Activated CD8-positive, alpha-beta memory T cell treated with anti-CD3 and anti-CD28 coated beads, Interleukin-2, amount 10 ng/mL, durations not matched to agents 7 days and 5 days (primary cell): Measurements from ENCODE around the gene C2CD2. TPM values are rescaled to one million over a fixed set of nuclear protein-coding genes. Genes with fewer than 3 reads are reported as not detected.
A peak's percentile ranks its signal among the peaks of the same experiment; 100 is the strongest.
"Not testable (repeated sequence)": the region's sequence is repeated elsewhere in the genome, so short reads cannot be mapped to it uniquely, and the experiment has no call there.

Source experiments
- ATAC-seq: fragments of 150-1000 bp; cut with Tn5 transposase; one replicate; pipeline ENCODE4 v1.10.0; 2021; ENCODE audit warnings: moderate library complexity
- CTCF ChIA-PET: fragments of 350-600 bp; sonication (Branson Sonifier 250); formaldehyde crosslinking; loops from one replicate; lab custom pipeline; 2021; ENCODE audit warnings: antibody characterized with exemption; lab: Charles Lee
- DNase-seq: peaks from one replicate; pipeline ENCODE4 v3.0.0-alpha.2; 2020
- H3K27ac Mint-ChIP-seq: one replicate; pipeline ENCODE4 v1.8.0; 2021; ENCODE audit warnings: mild to moderate bottlenecking, mixed read lengths
- H3K27me3 Mint-ChIP-seq: one replicate; pipeline ENCODE4 v1.8.0; 2021; ENCODE audit warnings: mixed read lengths
- H3K36me3 Mint-ChIP-seq: one replicate; pipeline ENCODE4 v1.8.0; 2021; ENCODE audit warnings: mild to moderate bottlenecking, mixed read lengths
- H3K4me1 Mint-ChIP-seq: one replicate; pipeline ENCODE4 v1.8.0; 2021; ENCODE audit warnings: mixed read lengths
- H3K4me3 Mint-ChIP-seq: one replicate; pipeline ENCODE4 v1.8.0; 2021; ENCODE audit warnings: mild to moderate bottlenecking, moderate library complexity, mixed read lengths
- H3K9me3 Mint-ChIP-seq: one replicate; pipeline ENCODE4 v1.8.0; 2022; ENCODE audit warnings: low read depth, mixed read lengths
- total RNA-seq, 2 experiments: library from RNA; stranded (reverse); gene quantifications; one replicate each; pipeline ENCODE4 v1.2.3, GENCODE V29; 2021

C2CD2 gene
- total RNA-seq, 2 experiments from 2014 or later = 6.4 to 10.7 TPM

DNA sequence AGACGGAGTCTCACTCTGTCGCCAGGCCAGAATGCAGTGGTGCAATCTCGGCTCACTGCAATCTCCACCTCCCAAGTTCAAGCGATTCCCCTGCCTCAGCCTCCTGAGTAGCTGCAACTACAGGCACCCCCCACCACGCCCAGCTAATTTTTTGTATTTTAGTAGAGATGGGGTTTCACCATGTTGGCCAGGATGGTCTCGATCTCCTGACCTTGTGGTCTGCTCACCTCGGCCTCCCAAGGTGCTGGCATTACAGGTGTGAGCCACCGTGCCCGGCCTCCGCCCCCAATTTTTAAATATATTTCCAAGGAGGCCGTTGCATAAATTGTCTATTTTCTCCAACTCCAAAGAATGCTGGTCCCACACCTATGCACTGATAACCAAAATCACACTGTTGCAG is 5.9 kb upstream of the C2CD2 start:
- ATAC-seq, H3K27ac Mint-ChIP-seq, CTCF ChIA-PET, H3K9me3 Mint-ChIP-seq, H3K4me3 Mint-ChIP-seq, DNase-seq, H3K4me1 Mint-ChIP-seq, H3K36me3 Mint-ChIP-seq: not testable (repeated sequence)
- peaks cover 38% of the 10 kb centered on the region for H3K27me3 Mint-ChIP-seq

DNA sequence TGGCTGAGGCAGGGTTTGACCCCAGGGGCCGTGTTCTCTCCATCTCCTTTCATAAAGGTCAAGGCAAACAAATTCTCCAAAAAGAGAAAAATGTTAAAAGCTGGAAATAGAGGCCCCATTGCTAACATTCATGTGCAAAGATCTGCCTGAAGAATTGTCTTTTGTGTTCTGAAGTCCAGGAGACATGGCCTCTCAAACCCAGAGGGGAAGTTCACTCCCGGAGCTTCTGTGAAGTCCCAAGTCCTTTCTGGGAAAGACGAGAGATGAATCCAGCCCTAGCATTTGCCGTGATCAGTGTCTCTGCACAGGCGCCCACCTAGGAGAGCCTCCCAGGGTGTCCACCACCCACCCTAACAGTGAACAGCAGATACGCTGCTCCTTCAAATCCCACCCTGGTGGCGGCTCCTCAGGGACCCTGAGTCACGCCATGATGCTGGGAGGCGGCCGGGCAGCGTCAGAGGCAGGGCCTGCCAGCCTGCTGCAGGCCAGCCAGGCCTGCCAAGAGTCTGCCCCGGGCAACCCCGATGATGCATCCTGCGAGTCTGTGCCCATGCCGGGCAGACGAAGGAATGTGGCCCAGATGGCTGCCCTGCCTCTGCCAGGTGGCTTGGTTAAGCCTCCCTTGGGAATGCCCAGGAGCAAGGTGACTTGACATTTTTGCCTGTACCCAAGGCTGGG is 5.2 kb upstream of the C2CD2 start:
- peaks cover 4% of the 10 kb centered on the region for H3K4me1 Mint-ChIP-seq
- peaks cover 45% of the 10 kb centered on the region for H3K27me3 Mint-ChIP-seq
- no peaks in the 10 kb centered on the region for H3K9me3 Mint-ChIP-seq
- no peak overlapping the region for H3K4me3 Mint-ChIP-seq
- CTCF ChIA-PET = no interaction called here
- no peak overlapping the region for H3K27ac Mint-ChIP-seq
- ATAC-seq = no peak
- DNase-seq = no peak
- no peaks in the 10 kb centered on the region for H3K36me3 Mint-ChIP-seq

DNA sequence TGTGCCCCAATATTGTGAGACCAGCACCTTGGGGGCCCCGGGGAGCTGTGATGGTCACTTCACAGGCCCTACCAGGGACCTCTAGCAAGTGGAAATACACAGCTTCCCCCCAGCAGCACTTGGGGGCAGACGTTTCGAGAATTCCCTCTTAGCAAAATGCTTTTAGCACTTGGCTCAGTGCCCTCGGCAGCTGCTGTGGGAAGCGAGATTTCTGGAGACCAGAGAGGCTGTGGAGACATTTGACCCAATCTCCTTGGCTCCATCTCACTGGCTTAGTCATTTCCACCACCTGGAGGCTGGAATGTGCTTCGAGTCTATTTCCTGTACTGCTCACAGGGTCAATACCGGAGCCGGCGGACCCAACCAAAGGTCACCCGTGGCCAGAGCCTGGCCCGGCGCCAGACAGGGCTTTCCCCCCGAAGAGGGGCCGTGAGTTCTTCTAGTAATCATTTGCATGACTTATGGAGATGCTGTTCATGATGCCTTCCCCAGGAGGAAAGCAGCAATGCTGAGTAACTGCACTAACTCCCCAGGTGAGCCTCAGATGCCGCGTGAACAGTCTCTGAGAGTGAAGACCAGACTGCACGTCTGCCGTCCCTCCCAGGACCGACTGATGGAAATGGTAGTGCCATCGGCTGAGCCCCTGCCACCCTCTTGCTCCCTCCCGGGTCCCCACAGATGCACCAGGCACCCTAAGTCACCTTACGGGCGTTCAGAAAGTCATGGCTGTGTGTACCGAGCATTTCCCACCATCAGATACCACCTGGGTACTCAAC is 4.4 kb upstream of the C2CD2 start:
- CTCF ChIA-PET = no interaction called here
- no peaks in the 10 kb centered on the region for H3K9me3 Mint-ChIP-seq
- H3K36me3 Mint-ChIP-seq = no peaks in the 10 kb centered on the region
- H3K27me3 Mint-ChIP-seq = peaks cover 41% of the 10 kb centered on the region
- no peak overlapping the region for H3K27ac Mint-ChIP-seq
- DNase-seq (no peak), ATAC-seq (no peak)
- no peak overlapping the region for H3K4me3 Mint-ChIP-seq
- peaks cover 4% of the 10 kb centered on the region for H3K4me1 Mint-ChIP-seq

DNA sequence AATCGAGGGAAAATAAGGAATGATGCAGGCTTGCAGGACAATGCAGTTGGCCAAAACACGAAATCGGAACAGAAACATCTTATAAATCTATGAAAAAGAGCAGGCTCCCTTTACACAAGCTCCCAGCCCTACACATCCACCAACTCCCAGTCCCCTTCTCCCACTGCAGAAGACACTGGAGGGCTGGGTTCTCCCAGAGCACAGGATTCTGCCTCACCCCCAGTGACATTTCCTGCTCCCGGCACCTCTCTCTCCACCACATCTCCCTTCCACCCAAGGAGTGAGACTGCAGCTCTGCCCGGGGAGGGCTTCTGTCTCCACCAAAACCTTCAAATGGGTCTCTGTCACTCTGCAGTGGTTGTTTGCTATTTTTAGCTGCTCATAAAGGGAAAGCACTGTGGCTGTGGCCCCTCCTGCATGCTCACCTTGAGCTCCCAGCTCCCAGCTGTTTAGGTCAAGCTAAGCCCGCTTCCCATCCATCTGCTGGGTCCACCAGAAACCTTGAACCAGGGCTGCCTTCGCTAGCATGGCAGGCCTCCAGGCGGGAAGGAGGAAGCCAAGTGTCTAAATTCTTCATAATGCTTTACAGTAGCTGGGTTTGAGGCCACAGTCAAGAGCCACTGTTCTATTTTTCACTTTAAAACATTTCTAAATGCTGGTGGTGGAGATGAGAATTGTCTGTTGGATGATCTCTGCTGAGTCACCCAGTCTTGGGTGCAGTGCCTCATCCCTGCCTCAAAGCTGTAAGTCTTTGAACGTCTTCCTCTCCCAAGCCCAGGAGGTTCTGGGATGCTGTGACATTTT is 3.3 kb upstream of the C2CD2 start:
- H3K27ac Mint-ChIP-seq = no peak overlapping the region

DNA sequence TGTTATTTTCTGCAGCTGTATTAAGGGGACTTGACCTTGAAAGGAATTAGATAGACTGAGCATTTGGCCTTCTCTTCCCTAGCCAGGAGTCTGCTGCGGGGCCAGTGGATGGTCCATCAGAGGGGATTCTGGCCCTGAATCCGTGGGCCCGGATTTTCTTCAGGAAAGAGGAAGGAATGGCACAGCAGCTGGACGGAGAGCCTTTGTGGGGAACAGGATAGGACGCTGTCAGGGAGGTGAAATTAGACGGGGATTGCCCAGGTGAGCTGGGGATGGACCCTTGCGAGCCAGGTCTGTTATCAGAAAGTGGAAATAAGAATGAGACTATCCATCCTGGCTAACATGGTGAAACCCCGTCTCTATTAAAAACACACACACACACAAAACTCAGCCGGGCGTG is 1.7 kb upstream of the C2CD2 start:
- no peak overlapping the region for H3K4me3 Mint-ChIP-seq
- no peak overlapping the region for H3K27ac Mint-ChIP-seq
- CTCF ChIA-PET = no interaction called here
- ATAC-seq (no peak), DNase-seq (no peak)
- H3K27me3 Mint-ChIP-seq = peaks cover 43% of the 10 kb centered on the region
- H3K9me3 Mint-ChIP-seq = no peaks in the 10 kb centered on the region
- peaks cover 4% of the 10 kb centered on the region for H3K4me1 Mint-ChIP-seq
- H3K36me3 Mint-ChIP-seq = no peaks in the 10 kb centered on the region

More for the DNA sequence above, 3.3 kb upstream of the C2CD2 start:
- ATAC-seq (no peak), DNase-seq (no peak)
- H3K4me3 Mint-ChIP-seq = no peak overlapping the region
- H3K9me3 Mint-ChIP-seq = no peaks in the 10 kb centered on the region
- H3K4me1 Mint-ChIP-seq = peaks cover 4% of the 10 kb centered on the region
- no peaks in the 10 kb centered on the region for H3K36me3 Mint-ChIP-seq
- CTCF ChIA-PET = no interaction called here
- H3K27me3 Mint-ChIP-seq = peaks cover 45% of the 10 kb centered on the region

DNA sequence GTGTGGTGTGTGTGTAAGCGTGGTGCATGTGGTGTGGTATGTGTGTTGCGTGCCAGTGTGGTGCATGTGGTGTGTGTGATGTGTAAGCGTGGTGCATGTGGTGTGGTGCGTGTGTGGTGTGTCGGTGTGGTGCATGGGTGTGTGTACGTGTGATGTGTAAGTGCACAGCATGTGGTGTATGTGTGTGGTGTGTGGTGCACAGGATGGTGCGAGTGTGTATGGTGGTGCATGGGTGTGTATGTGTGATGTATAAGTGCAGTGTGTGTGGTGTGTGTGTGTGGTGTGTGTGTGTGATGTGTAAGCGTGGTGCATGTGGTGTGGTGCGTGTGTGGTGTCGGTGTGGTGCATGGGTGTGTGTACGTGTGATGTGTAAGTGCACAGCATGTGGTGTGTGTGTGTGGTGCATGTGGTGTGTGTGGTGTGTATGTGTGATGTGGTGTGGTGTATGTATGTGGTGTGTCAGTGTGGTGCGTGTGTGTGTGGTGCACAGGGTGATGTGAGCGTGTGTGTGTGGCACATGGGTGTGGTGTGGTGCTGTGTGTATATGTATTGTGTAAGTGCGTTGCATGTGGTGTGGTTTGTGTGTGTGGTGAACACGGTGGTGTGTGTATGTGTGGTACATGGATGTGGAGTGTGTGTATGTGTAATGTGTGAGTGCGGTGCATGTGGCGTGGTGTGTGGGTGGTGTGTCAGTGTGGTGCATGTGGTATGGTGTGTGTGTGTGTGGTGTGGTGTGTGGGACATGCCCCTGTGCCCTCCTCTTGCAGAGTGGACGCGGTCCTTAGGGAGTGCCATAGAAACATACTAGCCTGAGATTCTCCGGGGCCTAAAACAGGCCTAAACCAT is 1.1 kb upstream of the C2CD2 start:
- ATAC-seq (no peak), DNase-seq (no peak)
- Mint-ChIP-seq H3K27ac (no peak overlapping the region), H3K27me3 (peaks cover 39% of the 10 kb centered on the region), H3K9me3 (no peaks in the 10 kb centered on the region), H3K4me1 (peaks cover 4% of the 10 kb centered on the region), H3K36me3 (no peaks in the 10 kb centered on the region), H3K4me3 (no peak overlapping the region)
- CTCF ChIA-PET = no interaction called here

DNA sequence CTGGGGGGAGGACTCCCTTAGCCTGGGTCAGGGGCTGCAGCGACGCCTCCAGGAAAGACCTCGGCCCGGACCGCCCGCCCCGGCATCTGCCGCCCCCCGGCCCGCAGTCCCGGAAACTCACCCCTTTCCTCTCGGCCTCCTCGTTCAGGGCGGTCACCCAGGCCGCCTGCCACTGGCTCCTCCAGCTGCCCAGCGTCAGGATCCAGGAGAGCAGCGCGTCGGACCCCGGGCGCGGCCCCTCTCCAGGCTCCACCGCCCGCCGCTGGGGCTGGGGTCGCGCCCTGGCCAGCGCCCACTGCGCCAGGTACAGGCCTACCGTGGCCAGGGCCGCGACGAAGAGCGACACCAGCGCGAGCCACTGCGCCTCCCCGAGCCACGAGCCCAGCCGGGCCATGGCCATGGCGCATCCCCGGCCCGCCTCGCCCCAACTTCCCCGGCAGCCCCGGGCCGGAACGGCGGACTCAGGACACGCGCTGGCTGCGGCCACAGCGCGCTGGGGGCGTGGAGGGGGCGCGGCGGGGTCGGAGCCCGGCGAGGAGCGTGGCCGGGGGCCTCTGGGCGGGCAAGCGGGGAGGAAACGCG is 478 bp downstream of the C2CD2 start:
- peaks cover 39% of the 10 kb centered on the region for H3K27me3 Mint-ChIP-seq
- no peak overlapping the region for H3K4me3 Mint-ChIP-seq
- ATAC-seq (peak; percentile 29), DNase-seq (no peak)
- CTCF ChIA-PET = no interaction called here
- H3K4me1 Mint-ChIP-seq = peaks cover 4% of the 10 kb centered on the region
- H3K9me3 Mint-ChIP-seq = no peaks in the 10 kb centered on the region
- H3K27ac Mint-ChIP-seq = no peak overlapping the region
- no peaks in the 10 kb centered on the region for H3K36me3 Mint-ChIP-seq

DNA sequence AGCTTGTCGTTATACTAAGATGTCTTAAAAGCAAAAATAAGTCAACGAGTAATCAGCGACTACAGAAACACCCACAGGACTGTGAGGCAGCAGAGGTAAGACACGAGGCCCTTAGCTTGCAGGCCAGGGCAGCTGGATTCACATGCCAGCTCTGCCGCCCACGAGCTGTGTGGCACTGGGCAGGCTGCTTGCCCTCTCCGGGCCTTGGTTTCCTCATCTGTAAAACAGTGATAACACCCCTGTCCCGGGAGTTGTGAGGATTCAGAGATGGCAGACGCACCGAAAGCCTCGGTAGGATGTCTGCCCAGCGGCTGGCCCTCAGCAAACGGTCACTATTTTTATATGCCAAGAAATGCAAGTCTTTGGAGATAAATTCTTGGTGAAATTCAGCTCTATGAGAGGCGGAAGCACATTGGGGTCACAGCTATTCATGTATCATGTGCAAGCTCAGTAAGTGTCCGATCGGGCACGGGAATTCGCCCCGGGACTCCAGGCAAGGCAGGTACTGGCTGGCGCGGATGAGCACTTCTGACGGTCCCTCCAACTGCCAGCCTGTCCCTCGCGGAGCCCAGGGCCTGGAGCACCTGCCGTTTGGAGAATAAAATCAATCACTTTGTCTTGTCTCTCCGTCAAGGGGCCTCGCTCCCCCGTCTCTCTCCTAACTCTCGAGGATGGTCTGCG is 1.1 kb downstream of the C2CD2 start:
- no peak overlapping the region for H3K27ac Mint-ChIP-seq
- CTCF ChIA-PET = no interaction called here
- peaks cover 38% of the 10 kb centered on the region for H3K27me3 Mint-ChIP-seq
- H3K4me1 Mint-ChIP-seq = peaks cover 4% of the 10 kb centered on the region
- no peaks in the 10 kb centered on the region for H3K9me3 Mint-ChIP-seq
- no peak for ATAC-seq
- H3K4me3 Mint-ChIP-seq = peak overlapping the region; percentile 6
- H3K36me3 Mint-ChIP-seq = no peaks in the 10 kb centered on the region
- DNase-seq = no peak

DNA sequence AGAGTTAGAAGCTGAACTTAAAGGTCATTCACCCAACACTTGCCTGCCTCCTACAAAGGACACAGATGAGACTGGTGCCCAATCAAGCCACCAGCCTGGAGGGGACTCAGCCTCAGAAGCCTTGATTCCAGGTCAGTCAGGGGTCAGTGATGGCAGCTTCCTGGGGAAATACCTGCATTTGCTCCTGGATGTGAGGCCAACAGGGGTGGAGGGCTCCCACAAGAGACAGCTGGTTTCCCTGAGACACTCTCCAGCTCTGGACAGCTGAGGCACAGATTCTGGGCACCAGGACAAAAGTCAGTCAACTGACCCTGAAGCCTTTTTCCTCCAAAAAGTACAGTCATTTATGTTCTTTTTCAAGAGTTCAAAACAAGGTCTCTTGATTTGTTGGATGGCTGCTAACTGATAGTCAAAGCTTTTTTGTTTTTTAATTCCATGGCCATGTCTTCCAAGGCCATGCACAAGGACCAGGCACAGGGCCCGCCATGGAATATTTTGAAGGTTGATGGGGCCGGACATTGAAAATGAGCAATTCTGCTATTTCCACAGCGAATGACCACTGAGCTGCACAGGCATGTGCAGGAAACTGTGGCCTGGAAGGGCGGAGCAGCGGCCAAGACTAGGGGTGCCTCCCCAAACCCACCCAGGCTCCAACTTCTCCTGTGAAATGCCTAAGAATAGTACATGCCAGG is 1.8 kb downstream of the C2CD2 start:
- DNase-seq (no peak), ATAC-seq (no peak)
- H3K4me1 Mint-ChIP-seq = peaks cover 4% of the 10 kb centered on the region
- H3K9me3 Mint-ChIP-seq = no peaks in the 10 kb centered on the region
- CTCF ChIA-PET = no interaction called here
- no peak overlapping the region for H3K27ac Mint-ChIP-seq
- no peaks in the 10 kb centered on the region for H3K36me3 Mint-ChIP-seq
- no peak overlapping the region for H3K4me3 Mint-ChIP-seq
- peaks cover 34% of the 10 kb centered on the region for H3K27me3 Mint-ChIP-seq

DNA sequence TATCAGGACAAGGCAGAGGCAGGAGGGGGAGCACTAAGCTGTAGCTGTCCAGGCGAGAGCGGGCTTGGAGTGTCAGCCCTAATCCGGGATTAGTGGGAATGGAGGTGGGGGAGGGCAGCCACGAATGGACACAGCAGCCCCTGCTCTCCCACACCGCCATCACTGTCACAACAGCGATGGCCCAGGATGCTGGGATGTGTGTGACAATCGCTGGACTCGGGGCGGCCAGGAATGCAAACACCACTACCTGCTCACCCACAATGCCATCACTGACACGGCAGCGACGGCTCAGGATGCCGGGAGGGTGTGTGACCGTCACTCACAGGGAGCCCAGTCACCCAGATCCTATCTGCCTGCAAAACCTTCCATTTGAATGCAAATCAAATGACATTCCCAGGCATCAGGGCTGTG is 2.9 kb downstream of the C2CD2 start:
- no peaks in the 10 kb centered on the region for H3K36me3 Mint-ChIP-seq
- H3K9me3 Mint-ChIP-seq = no peaks in the 10 kb centered on the region

DNA sequence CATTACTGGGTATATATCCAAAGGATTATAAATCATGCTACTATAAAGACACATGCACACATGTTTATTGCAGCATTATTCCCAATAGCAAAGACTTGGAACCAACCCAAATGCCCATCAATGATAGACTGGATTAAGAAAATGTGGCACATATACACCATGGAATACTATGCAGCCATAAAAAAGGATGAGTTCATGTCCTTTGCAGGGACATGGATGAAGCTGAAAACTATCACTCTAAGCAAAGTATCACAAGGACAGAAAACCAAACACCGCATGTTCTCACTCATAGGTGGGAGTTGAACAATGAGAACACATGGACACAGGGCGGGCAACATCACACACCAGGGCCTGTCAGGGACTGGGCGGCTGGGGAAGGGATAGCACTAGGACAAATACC is 4.2 kb downstream of the C2CD2 start:
- CTCF ChIA-PET = interaction anchor here (1.1 kb wide), 1 partner anchor 157 kb away, joined by 4 read pairs; no protein-coding TSS in a partner anchor
- not testable (repeated sequence) for H3K4me1 Mint-ChIP-seq, DNase-seq, H3K36me3 Mint-ChIP-seq, H3K4me3 Mint-ChIP-seq, ATAC-seq, H3K9me3 Mint-ChIP-seq, H3K27ac Mint-ChIP-seq
- H3K27me3 Mint-ChIP-seq = peaks cover 33% of the 10 kb centered on the region

More for the DNA sequence above, 2.9 kb downstream of the C2CD2 start:
- DNase-seq = no peak
- no peak overlapping the region for H3K27ac Mint-ChIP-seq
- H3K4me3 Mint-ChIP-seq = no peak overlapping the region
- ATAC-seq = no peak
- H3K4me1 Mint-ChIP-seq = peaks cover 4% of the 10 kb centered on the region
- CTCF ChIA-PET = no interaction called here
- H3K27me3 Mint-ChIP-seq = peaks cover 32% of the 10 kb centered on the region

DNA sequence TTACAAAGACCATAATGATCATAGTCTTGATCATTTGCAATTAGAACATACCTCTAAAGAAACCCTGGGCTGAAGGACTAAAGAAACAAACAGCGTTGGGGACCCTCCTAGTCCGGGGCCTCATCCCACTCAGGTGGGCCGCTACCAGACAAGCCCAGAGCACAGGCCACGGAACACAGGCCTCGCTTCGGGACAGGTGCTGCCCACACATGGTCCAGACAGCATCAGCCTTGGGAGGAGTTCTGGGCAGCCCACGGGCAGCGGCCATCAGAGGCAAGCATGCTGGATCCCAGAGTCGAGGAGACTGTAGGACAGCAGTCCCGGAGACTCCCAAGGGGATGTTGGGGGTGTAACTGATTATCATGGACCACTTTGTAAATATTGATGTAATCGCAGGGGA is 4.9 kb downstream of the C2CD2 start:
- Mint-ChIP-seq H3K9me3 (no peaks in the 10 kb centered on the region), H3K27ac (no peak overlapping the region), H3K36me3 (no peaks in the 10 kb centered on the region), H3K4me1 (no peaks in the 10 kb centered on the region), H3K4me3 (no peak overlapping the region), H3K27me3 (peaks cover 29% of the 10 kb centered on the region)
- CTCF ChIA-PET = interaction anchor here (1.1 kb wide), 1 partner anchor 158 kb away, joined by 4 read pairs; no protein-coding TSS in a partner anchor
- ATAC-seq (no peak), DNase-seq (no peak)
